WTC11 (cell line): ENCODE measurements around the gene RNASEL.

ENCODE experiments used
- ARID4B ChIP-seq: sonication (generic); formaldehyde crosslinking; IDR thresholded peaks from 2 replicates; pipeline ENCODE4 v1.8.0; 2023; ENCODE audit warnings: missing genetic modification reagents, mild to moderate bottlenecking, borderline replicate concordance
- CREM ChIP-seq: sonication (generic); formaldehyde crosslinking; IDR thresholded peaks from 2 replicates; pipeline ENCODE4 v1.8.1; 2022; ENCODE audit warnings: mild to moderate bottlenecking, missing genetic modification reagents, moderate library complexity
- CTCF ChIP-seq: fragments of 200-600 bp; IDR thresholded peaks from 2 replicates; pipeline ENCODE4 v1.8.0; 2022; ENCODE audit warnings: antibody characterized with exemption
- E2F4 ChIP-seq: sonication (generic); formaldehyde crosslinking; IDR thresholded peaks from 2 replicates; pipeline ENCODE4 v1.8.1; 2022; ENCODE audit warnings: low read depth, mild to moderate bottlenecking, moderate library complexity, missing genetic modification reagents, borderline replicate concordance
- ETV6 ChIP-seq: sonication (generic); formaldehyde crosslinking; IDR thresholded peaks from 2 replicates; pipeline ENCODE4 v1.8.1; 2022; ENCODE audit warnings: mild to moderate bottlenecking, missing genetic modification reagents
- FOXJ3 ChIP-seq: sonication (generic); formaldehyde crosslinking; IDR thresholded peaks from 2 replicates; pipeline ENCODE4 v1.9.0; 2021; ENCODE audit warnings: missing genetic modification reagents, mild to moderate bottlenecking, borderline replicate concordance
- GABPB1 ChIP-seq: sonication (generic); formaldehyde crosslinking; IDR thresholded peaks from 2 replicates; pipeline ENCODE4 v1.8.1; 2023; ENCODE audit warnings: mild to moderate bottlenecking, missing genetic modification reagents
- MYBL2 ChIP-seq: sonication (generic); formaldehyde crosslinking; IDR thresholded peaks from 2 replicates; pipeline ENCODE4 v1.8.1; 2023; ENCODE audit warnings: mild to moderate bottlenecking, moderate library complexity, missing genetic modification reagents
- NR1H2 ChIP-seq: sonication (generic); formaldehyde crosslinking; IDR thresholded peaks from 2 replicates; pipeline ENCODE4 v1.9.0; 2021; ENCODE audit warnings: mild to moderate bottlenecking, moderate library complexity, missing genetic modification reagents
- NR2C2 ChIP-seq: sonication (generic); formaldehyde crosslinking; IDR thresholded peaks from 2 replicates; pipeline ENCODE4 v1.8.0; 2022; ENCODE audit warnings: mild to moderate bottlenecking, missing genetic modification reagents
- PRDM15 ChIP-seq: sonication (generic); formaldehyde crosslinking; IDR thresholded peaks from 2 replicates; pipeline ENCODE4 v1.8.0; 2022; ENCODE audit warnings: missing genetic modification reagents
- SMAD3 ChIP-seq: sonication (generic); formaldehyde crosslinking; IDR thresholded peaks from 2 replicates; pipeline ENCODE4 v1.8.0; 2022; ENCODE audit warnings: missing genetic modification reagents, mild to moderate bottlenecking, borderline replicate concordance

- no peak for TF ChIP-seq CTCF
- TF ChIP-seq ARID4B (CRISPR knock-in tag): no peak
- TF ChIP-seq SMAD3 (CRISPR knock-in tag): no peak
- TF ChIP-seq MYBL2 (CRISPR knock-in tag): no peak
- TF ChIP-seq CREM (CRISPR knock-in tag): no peak
- TF ChIP-seq FOXJ3 (CRISPR knock-in tag): no peak
- TF ChIP-seq ETV6 (CRISPR knock-in tag): no peak
- TF ChIP-seq GABPB1 (CRISPR knock-in tag): no peak
- TF ChIP-seq NR2C2 (CRISPR knock-in tag): no peak
- TF ChIP-seq E2F4: no peak
- TF ChIP-seq NR1H2 (CRISPR knock-in tag): no peak
- no peak for TF ChIP-seq PRDM15 (CRISPR knock-in tag)
Measured at GRCh38 chr1:182620924-182621585, 32.0 kb upstream of the RNASEL start.
